Thyroid gland (tissue), 4 donors: Measurements from ENCODE around the gene PRMT2. TPM values are rescaled to one million over a fixed set of nuclear protein-coding genes. Genes with fewer than 3 reads are reported as not detected.

ENCODE experiments used
- DNase-seq, 2 donors: peaks; one replicate each; pipeline ENCODE4 v3.0.0-alpha.2; 2019
- H3K27ac ChIP-seq, 3 donors: fragments of 200-600 bp; sonication (generic); 1 replicate in 2 of 3; 2 replicates in 1 of 3; pipeline ENCODE4 v1.5.1; 2016 to 2019; ENCODE audit warnings: mild to moderate bottlenecking in 1 of 3, moderate library complexity in 1 of 3
- H3K27me3 ChIP-seq: fragments of 200-600 bp; sonication (generic); one replicate; pipeline ENCODE4 v1.5.1; 2019
- H3K36me3 ChIP-seq, 2 donors: fragments of 200-600 bp; sonication (generic); one replicate each; pipeline ENCODE4 v1.5.1; 2016 to 2019
- H3K4me1 ChIP-seq, 2 donors: fragments of 200-600 bp; sonication (generic); one replicate each; pipeline ENCODE4 v1.5.1; 2017 to 2019
- H3K4me3 ChIP-seq, 3 donors: fragments of 200-600 bp; sonication (generic); replicated peaks in 1 of 3; 1 replicate in 2 of 3; 2 replicates in 1 of 3; pipeline ENCODE4 v1.5.1; 2016; ENCODE audit warnings: mild to moderate bottlenecking in 1 of 3
- H3K9me3 ChIP-seq: fragments of 200-600 bp; sonication (generic); one replicate; pipeline ENCODE4 v1.5.1; 2017
- CTCF ChIP-seq, 6 experiments: fragments of 200-600 bp in 3 of 6; fragments of 450-650 bp in 3 of 6; sonication (generic) in 3 of 6; IDR thresholded peaks; one replicate each; pipeline ENCODE4 v1.5.1; 2016 to 2019; ENCODE audit warnings: antibody characterized with exemption in 6 of 6, mild to moderate bottlenecking in 2 of 6, inconsistent platforms in 1 of 6, moderate library complexity in 1 of 6
- POLR2A ChIP-seq, 2 donors: fragments of 450-650 bp; IDR thresholded peaks; one replicate each; pipeline ENCODE4 v1.6.1; 2017; ENCODE audit warnings: antibody characterized with exemption in 2 of 2, mild to moderate bottlenecking in 2 of 2, moderate library complexity in 1 of 2
- WGBS, 2 donors: methylation state at CpG; one replicate each; pipeline ENCODE4 v1.1.5; 2017; 5-methylcytosine and 5-hydroxymethylcytosine counted together
- intact Hi-C: fragments of 100-400 bp; cut with DNase I; formaldehyde crosslinking; loops from one replicate; pipeline ENCODE4 v1.15.1; 2023
- total RNA-seq, 4 donors: library from RNA; depleted of rRNA; stranded (reverse); fragments of >200 nt; gene quantifications; one replicate each; pipeline ENCODE4 v1.2.3, GENCODE V29; 2016

Gene PRMT2
- total RNA-seq, 4 donors from 2014 or later = 94.6 to 112 (median 99.4) TPM

GRCh38 chr21:46598581-46599572 lies 36.6 kb upstream of the PRMT2 start:
- no peaks in the 10 kb centered on the region for H3K9me3 ChIP-seq
- H3K27ac ChIP-seq = no peak overlapping the region
- no peaks in the 10 kb centered on the region for H3K36me3 ChIP-seq
- H3K27me3 ChIP-seq = no peaks in the 10 kb centered on the region
- peaks cover 9 to 15% of the 10 kb centered on the region in 2 donors for H3K4me1 ChIP-seq
- DNase-seq = peak; percentile 23 to 33
- WGBS, 2 donors = 74 to 76% methylated on average over 36 to 37 of the region's 38 CpGs
- H3K4me3 ChIP-seq = no peak overlapping the region
- intact Hi-C loops = no loop called here
- TF ChIP-seq CTCF (IDR thresholded peaks at IDR 0.05) (no peak), POLR2A (IDR thresholded peaks at IDR 0.05) (no peak)

- H3K9me3 ChIP-seq = no peaks in the 10 kb centered on the region
- H3K36me3 ChIP-seq = no peaks in the 10 kb centered on the region
- no peaks in the 10 kb centered on the region for H3K27me3 ChIP-seq
- no peak for DNase-seq
- no peak overlapping the region for H3K4me3 ChIP-seq
- intact Hi-C loops = no loop called here
- H3K4me1 ChIP-seq = peaks cover 9 to 15% of the 10 kb centered on the region in 2 donors
- TF ChIP-seq POLR2A (IDR thresholded peaks at IDR 0.05) (no peak), CTCF (IDR thresholded peaks at IDR 0.05) (no peak)
- no peak overlapping the region for H3K27ac ChIP-seq
- 64 to 82% methylated on average over 5 of the region's 5 CpGs for WGBS, 2 donors
Observed at GRCh38 chr21:46600305-46600704, 35.2 kb upstream of the PRMT2 start.

DNA sequence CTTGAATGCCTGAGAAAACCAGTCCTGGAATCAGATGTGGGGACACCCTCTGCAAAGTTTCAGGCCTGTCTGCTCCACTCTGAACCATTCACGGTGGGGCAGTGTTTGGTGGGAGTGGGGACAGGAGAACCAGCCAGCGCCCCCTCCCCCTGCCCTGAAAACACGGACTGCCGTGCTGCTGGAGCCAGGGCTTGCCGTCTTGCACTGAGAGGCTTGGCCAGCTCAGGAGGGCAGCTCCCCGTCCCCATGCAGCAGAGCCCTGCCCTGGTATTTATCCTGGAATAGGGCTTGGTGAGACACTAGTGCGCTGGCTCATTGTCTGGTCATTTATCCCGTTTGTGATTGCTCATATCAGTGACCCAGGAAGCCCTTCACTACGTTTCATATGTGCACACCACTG lies 34.5 kb upstream of the PRMT2 start:
- no peak overlapping the region for H3K4me3 ChIP-seq
- no peak overlapping the region for H3K27ac ChIP-seq
- no peak for DNase-seq
- no peaks in the 10 kb centered on the region for H3K9me3 ChIP-seq
- intact Hi-C loops = no loop called here
- H3K4me1 ChIP-seq = peaks cover 9 to 15% of the 10 kb centered on the region in 2 donors
- no peaks in the 10 kb centered on the region for H3K27me3 ChIP-seq
- H3K36me3 ChIP-seq = no peaks in the 10 kb centered on the region
- TF ChIP-seq CTCF (IDR thresholded peaks at IDR 0.05) = no peak
- TF ChIP-seq POLR2A (IDR thresholded peaks at IDR 0.05) = no peak
- 67 to 92% methylated on average over 2 to 9 of the region's 9 CpGs for WGBS, 2 donors

GRCh38 chr21:46603228-46603627 lies 32.2 kb upstream of the PRMT2 start:
- intact Hi-C loops = no loop called here
- DNase-seq = no peak
- Histone ChIP-seq H3K4me1 (peaks cover 9 to 15% of the 10 kb centered on the region in 2 donors), H3K9me3 (no peaks in the 10 kb centered on the region), H3K36me3 (no peaks in the 10 kb centered on the region), H3K4me3 (no peak overlapping the region), H3K27ac (no peak overlapping the region), H3K27me3 (no peaks in the 10 kb centered on the region)
- no peak for TF ChIP-seq CTCF (IDR thresholded peaks at IDR 0.05)
- TF ChIP-seq POLR2A (IDR thresholded peaks at IDR 0.05) = no peak
- 45 to 56% methylated on average over 8 to 9 of the region's 9 CpGs for WGBS, 2 donors

GRCh38 chr21:46604329-46604974 lies 31.0 kb upstream of the PRMT2 start:
- H3K4me3 ChIP-seq = no peak overlapping the region
- no peaks in the 10 kb centered on the region for H3K36me3 ChIP-seq
- DNase-seq = no peak
- peaks cover 1 to 5% of the 10 kb centered on the region in 2 donors for H3K4me1 ChIP-seq
- intact Hi-C loops = no loop called here
- 77 to 81% methylated on average over 9 of the region's 9 CpGs for WGBS, 2 donors
- H3K9me3 ChIP-seq = no peaks in the 10 kb centered on the region
- H3K27me3 ChIP-seq = no peaks in the 10 kb centered on the region
- no peak for TF ChIP-seq CTCF (IDR thresholded peaks at IDR 0.05)
- H3K27ac ChIP-seq = no peak overlapping the region
